Astrocyte (in vitro differentiated cells and primary cell): ENCODE data around the gene EPHA6.

Experiments
- EZH2 ChIP-seq: IDR thresholded peaks from 2 replicates; pipeline ENCODE4 v1.6.1; 2012; ENCODE audit warnings: mild to moderate bottlenecking, low read length, inconsistent platforms; ENCODE audit not compliant: insufficient read depth
- TF ChIP-seq, protein P1 (sequence below): IDR thresholded peaks from 2 replicates; pipeline ENCODE4 v1.5.1; 2011; ENCODE audit warnings: low read depth, mild to moderate bottlenecking, inconsistent platforms, low read length, moderate library complexity; ENCODE audit not compliant: insufficient read depth

DNA sequence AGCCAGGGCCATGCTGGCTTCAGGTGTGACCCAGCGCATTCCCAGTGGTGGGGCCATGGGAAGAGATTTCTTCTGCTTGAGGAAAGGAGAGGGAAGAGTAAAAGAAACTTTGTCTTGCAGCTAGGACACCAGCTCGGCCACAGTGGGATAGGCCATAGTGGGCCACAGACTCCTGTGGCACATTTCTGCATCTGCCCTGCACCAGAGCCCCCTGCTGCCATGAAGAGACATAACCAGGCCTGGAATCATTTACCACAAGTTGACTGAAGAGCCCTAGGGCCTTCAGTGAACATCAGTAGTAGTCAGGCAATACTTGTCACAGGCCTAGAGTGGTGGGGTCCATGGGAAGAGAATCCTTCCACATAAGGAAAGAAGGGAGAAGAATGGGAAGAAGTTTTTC is 538.8 kb downstream of the EPHA6 start:
- TF ChIP-seq, protein P1, sequence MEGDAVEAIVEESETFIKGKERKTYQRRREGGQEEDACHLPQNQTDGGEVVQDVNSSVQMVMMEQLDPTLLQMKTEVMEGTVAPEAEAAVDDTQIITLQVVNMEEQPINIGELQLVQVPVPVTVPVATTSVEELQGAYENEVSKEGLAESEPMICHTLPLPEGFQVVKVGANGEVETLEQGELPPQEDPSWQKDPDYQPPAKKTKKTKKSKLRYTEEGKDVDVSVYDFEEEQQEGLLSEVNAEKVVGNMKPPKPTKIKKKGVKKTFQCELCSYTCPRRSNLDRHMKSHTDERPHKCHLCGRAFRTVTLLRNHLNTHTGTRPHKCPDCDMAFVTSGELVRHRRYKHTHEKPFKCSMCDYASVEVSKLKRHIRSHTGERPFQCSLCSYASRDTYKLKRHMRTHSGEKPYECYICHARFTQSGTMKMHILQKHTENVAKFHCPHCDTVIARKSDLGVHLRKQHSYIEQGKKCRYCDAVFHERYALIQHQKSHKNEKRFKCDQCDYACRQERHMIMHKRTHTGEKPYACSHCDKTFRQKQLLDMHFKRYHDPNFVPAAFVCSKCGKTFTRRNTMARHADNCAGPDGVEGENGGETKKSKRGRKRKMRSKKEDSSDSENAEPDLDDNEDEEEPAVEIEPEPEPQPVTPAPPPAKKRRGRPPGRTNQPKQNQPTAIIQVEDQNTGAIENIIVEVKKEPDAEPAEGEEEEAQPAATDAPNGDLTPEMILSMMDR = no peak
- TF ChIP-seq EZH2 = no peak
